HL-60 (cell line): ENCODE results near the gene MMP15.

Experiments
- GABPA ChIP-seq: IDR thresholded peaks from 2 replicates; pipeline ENCODE4 v1.6.1; 2012; ENCODE audit warnings: low read depth
- POLR2AphosphoS5 ChIP-seq: IDR thresholded peaks from 2 replicates; pipeline ENCODE4 v1.6.1; 2012; ENCODE audit warnings: low read depth
- SPI1 ChIP-seq: IDR thresholded peaks from 2 replicates; pipeline ENCODE4 v1.6.1; 2012; ENCODE audit warnings: low read depth, mild to moderate bottlenecking, borderline replicate concordance
- TF ChIP-seq, protein P1 (sequence below): IDR thresholded peaks from one replicate; pipeline ENCODE4 v1.5.1; 2011; ENCODE audit warnings: low read length, control low read depth, inconsistent platforms; ENCODE audit not compliant: insufficient read depth

GRCh38 chr16:58016840-58017446 is 8.6 kb upstream of the MMP15 start:
- TF ChIP-seq, protein P1, sequence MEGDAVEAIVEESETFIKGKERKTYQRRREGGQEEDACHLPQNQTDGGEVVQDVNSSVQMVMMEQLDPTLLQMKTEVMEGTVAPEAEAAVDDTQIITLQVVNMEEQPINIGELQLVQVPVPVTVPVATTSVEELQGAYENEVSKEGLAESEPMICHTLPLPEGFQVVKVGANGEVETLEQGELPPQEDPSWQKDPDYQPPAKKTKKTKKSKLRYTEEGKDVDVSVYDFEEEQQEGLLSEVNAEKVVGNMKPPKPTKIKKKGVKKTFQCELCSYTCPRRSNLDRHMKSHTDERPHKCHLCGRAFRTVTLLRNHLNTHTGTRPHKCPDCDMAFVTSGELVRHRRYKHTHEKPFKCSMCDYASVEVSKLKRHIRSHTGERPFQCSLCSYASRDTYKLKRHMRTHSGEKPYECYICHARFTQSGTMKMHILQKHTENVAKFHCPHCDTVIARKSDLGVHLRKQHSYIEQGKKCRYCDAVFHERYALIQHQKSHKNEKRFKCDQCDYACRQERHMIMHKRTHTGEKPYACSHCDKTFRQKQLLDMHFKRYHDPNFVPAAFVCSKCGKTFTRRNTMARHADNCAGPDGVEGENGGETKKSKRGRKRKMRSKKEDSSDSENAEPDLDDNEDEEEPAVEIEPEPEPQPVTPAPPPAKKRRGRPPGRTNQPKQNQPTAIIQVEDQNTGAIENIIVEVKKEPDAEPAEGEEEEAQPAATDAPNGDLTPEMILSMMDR = no peak
- TF ChIP-seq POLR2AphosphoS5 (no peak), SPI1 (no peak), GABPA (no peak)
